CD4-positive, alpha-beta T cell treated with Interleukin-12 subunit alpha and Interleukin-12 subunit beta, for 1 hour (primary cell): ENCODE results near the gene SLC32A1.

Source experiments
- DNase-seq: peaks from one replicate; pipeline ENCODE4 v3.0.0-alpha.2; 2020

SLC32A1 gene

GRCh38 chr20:38755324-38755910, 31.1 kb downstream of the SLC32A1 start:
- no peak for DNase-seq

GRCh38 chr20:38757145-38757775, 33.0 kb downstream of the SLC32A1 start:
- DNase-seq = no peak

GRCh38 chr20:38759106-38759505, 34.8 kb downstream of the SLC32A1 start:
- no peak for DNase-seq

GRCh38 chr20:38760978-38761377, 36.7 kb downstream of the SLC32A1 start:
- DNase-seq = no peak

GRCh38 chr20:38762174-38762573, 37.9 kb downstream of the SLC32A1 start:
- DNase-seq = no peak

- no peak for DNase-seq
Observed at GRCh38 chr20:38763616-38764015, 39.3 kb downstream of the SLC32A1 start.

GRCh38 chr20:38764567-38765318, 40.5 kb downstream of the SLC32A1 start:
- DNase-seq = no peak

GRCh38 chr20:38766071-38766470, 41.8 kb downstream of the SLC32A1 start:
- DNase-seq = no peak

GRCh38 chr20:38769376-38770295, 45.4 kb downstream of the SLC32A1 start:
- no peak for DNase-seq

- no peak for DNase-seq
Observed at GRCh38 chr20:38770546-38770945, 46.3 kb downstream of the SLC32A1 start.

- no peak for DNase-seq
Observed at GRCh38 chr20:38770970-38771369, 46.7 kb downstream of the SLC32A1 start.

GRCh38 chr20:38771621-38772020, 47.3 kb downstream of the SLC32A1 start:
- no peak for DNase-seq

- no peak for DNase-seq
Observed at GRCh38 chr20:38774167-38774566, 49.9 kb downstream of the SLC32A1 start.

GRCh38 chr20:38776363-38776762, 52.1 kb downstream of the SLC32A1 start:
- DNase-seq = peak; percentile 33
